Measurements from ENCODE around the gene SF1.

DNA sequence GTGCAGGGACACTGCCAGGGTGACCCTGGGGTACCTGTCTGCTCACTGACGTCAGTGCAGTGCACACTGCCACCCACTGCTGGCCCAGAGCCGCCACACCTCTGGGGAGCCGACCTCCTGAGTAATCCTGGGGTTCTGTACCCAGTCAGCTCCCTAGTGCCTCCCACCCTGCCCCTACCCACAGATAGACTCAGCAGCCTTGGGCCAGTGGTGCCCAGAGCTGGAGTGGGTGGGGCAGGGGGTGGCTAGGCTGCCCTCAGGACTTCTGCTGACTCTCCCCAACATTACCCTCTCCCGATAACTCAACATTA lies 61.1 kb downstream of the SF1 start:
- TF ChIP-seq POLR2AphosphoS5 (IDR thresholded peaks at IDR 0.05; ENCODE audit: low read depth) = no peak
- TF ChIP-seq, protein P1, sequence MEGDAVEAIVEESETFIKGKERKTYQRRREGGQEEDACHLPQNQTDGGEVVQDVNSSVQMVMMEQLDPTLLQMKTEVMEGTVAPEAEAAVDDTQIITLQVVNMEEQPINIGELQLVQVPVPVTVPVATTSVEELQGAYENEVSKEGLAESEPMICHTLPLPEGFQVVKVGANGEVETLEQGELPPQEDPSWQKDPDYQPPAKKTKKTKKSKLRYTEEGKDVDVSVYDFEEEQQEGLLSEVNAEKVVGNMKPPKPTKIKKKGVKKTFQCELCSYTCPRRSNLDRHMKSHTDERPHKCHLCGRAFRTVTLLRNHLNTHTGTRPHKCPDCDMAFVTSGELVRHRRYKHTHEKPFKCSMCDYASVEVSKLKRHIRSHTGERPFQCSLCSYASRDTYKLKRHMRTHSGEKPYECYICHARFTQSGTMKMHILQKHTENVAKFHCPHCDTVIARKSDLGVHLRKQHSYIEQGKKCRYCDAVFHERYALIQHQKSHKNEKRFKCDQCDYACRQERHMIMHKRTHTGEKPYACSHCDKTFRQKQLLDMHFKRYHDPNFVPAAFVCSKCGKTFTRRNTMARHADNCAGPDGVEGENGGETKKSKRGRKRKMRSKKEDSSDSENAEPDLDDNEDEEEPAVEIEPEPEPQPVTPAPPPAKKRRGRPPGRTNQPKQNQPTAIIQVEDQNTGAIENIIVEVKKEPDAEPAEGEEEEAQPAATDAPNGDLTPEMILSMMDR (IDR thresholded peaks at IDR 0.05; ENCODE audit: insufficient read depth, low read length) = no peak
- TF ChIP-seq GABPA (IDR thresholded peaks at IDR 0.05; ENCODE audit: low read depth) = no peak
- TF ChIP-seq, protein P2, sequence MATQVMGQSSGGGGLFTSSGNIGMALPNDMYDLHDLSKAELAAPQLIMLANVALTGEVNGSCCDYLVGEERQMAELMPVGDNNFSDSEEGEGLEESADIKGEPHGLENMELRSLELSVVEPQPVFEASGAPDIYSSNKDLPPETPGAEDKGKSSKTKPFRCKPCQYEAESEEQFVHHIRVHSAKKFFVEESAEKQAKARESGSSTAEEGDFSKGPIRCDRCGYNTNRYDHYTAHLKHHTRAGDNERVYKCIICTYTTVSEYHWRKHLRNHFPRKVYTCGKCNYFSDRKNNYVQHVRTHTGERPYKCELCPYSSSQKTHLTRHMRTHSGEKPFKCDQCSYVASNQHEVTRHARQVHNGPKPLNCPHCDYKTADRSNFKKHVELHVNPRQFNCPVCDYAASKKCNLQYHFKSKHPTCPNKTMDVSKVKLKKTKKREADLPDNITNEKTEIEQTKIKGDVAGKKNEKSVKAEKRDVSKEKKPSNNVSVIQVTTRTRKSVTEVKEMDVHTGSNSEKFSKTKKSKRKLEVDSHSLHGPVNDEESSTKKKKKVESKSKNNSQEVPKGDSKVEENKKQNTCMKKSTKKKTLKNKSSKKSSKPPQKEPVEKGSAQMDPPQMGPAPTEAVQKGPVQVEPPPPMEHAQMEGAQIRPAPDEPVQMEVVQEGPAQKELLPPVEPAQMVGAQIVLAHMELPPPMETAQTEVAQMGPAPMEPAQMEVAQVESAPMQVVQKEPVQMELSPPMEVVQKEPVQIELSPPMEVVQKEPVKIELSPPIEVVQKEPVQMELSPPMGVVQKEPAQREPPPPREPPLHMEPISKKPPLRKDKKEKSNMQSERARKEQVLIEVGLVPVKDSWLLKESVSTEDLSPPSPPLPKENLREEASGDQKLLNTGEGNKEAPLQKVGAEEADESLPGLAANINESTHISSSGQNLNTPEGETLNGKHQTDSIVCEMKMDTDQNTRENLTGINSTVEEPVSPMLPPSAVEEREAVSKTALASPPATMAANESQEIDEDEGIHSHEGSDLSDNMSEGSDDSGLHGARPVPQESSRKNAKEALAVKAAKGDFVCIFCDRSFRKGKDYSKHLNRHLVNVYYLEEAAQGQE (IDR thresholded peaks at IDR 0.05; ENCODE audit: insufficient replicate concordance, low read depth) = no peak

All from HL-60 (cell line).